A673 (cell line): ENCODE results near the gene NFXL1. TPM values are rescaled to one million over a fixed set of nuclear protein-coding genes. Genes with fewer than 3 reads are reported as not detected.

Experiments used
- BruUV-seq: library from RNA; stranded (reverse); fragments of 400-500 nt; replicated peaks from 2 replicates; lab custom pipeline; 2021; lab: Mats Ljungman, UMichigan
- CTCF ChIA-PET: fragments of 300-600 bp; sonication (Branson Sonifier 250); formaldehyde crosslinking; loops from one replicate; lab custom pipeline; 2022; ENCODE audit warnings: antibody characterized with exemption; lab: Charles Lee
- POLR2A ChIA-PET: fragments of 300-600 bp; sonication (Branson Sonifier 250); formaldehyde crosslinking; loops from one replicate; lab custom pipeline; 2022; ENCODE audit warnings: antibody characterized with exemption; ENCODE audit not compliant: low non-redundant PET; lab: Charles Lee
- DNase-seq: peaks from one replicate; pipeline ENCODE4 v3.0.0-alpha.2; 2015; ENCODE audit warnings: low spot score
- H3K27ac ChIP-seq: fragments of 200-600 bp; sonication (generic); 2 replicates; pipeline ENCODE4 v1.5.1; 2016; ENCODE audit warnings: mixed run types, low read depth, mild to moderate bottlenecking, mixed read lengths, antibody characterized with exemption, low read length; ENCODE audit not compliant: poor library complexity, severe bottlenecking
- H3K27me3 ChIP-seq: fragments of 200-600 bp; sonication (generic); replicated peaks from 2 replicates; pipeline ENCODE4 v1.6.1; 2017; ENCODE audit warnings: mixed run types, low read depth, mild to moderate bottlenecking, mixed read lengths, antibody characterized with exemption, low read length; ENCODE audit not compliant: insufficient read depth, poor library complexity
- H3K36me3 ChIP-seq: fragments of 200-600 bp; sonication (generic); 2 replicates; pipeline ENCODE4 v1.6.1; 2016; ENCODE audit warnings: mixed run types, mild to moderate bottlenecking, mixed read lengths, antibody characterized with exemption, low read length; ENCODE audit not compliant: insufficient read depth, poor library complexity, severe bottlenecking
- H3K4me1 ChIP-seq: fragments of 200-600 bp; sonication (generic); 2 replicates; pipeline ENCODE4 v1.6.1; 2017; ENCODE audit warnings: mixed run types, mild to moderate bottlenecking, mixed read lengths, antibody characterized with exemption, low read length; ENCODE audit not compliant: insufficient read depth, poor library complexity, severe bottlenecking
- H3K4me3 ChIP-seq: fragments of 200-600 bp; sonication (generic); 2 replicates; pipeline ENCODE4 v1.5.1; 2016; ENCODE audit warnings: low read depth, mixed run types, mild to moderate bottlenecking, mixed read lengths, low read length; ENCODE audit not compliant: poor library complexity, severe bottlenecking
- H3K9me3 ChIP-seq: fragments of 200-600 bp; sonication (generic); 2 replicates; pipeline ENCODE4 v1.6.1; 2016; ENCODE audit warnings: mixed run types, low read depth, mild to moderate bottlenecking, mixed read lengths, antibody characterized with exemption, low read length; ENCODE audit not compliant: poor library complexity, severe bottlenecking
- EZH2 ChIP-seq: fragments of 200-600 bp; sonication (generic); IDR thresholded peaks from 2 replicates; pipeline ENCODE4 v1.6.1; 2017; ENCODE audit warnings: borderline replicate concordance, low read depth, mild to moderate bottlenecking, mixed read lengths, antibody characterized with exemption, low read length; ENCODE audit not compliant: poor library complexity, severe bottlenecking
- intact Hi-C: fragments of 100-400 bp; cut with micrococcal nuclease; formaldehyde crosslinking; loops from one replicate; pipeline ENCODE4 v1.10.0; 2022; ENCODE audit not compliant: unreplicated experiment
- total RNA-seq: library from RNA; stranded (reverse); gene quantifications from 2 replicates; pipeline ENCODE4 v1.2.3, GENCODE V29; 2021
- TF ChIP-seq, protein P1 (sequence below): fragments of 300-800, 200-600 bp; sonication (generic); conservative IDR thresholded peaks from 2 replicates; pipeline ENCODE4 v1.5.1; 2017; ENCODE audit warnings: low read depth, mild to moderate bottlenecking, antibody characterized with exemption, low read length, moderate library complexity, mixed read lengths

NFXL1 gene
- total RNA-seq, 1 experiment from 2014 or later = 12.1 TPM

DNA sequence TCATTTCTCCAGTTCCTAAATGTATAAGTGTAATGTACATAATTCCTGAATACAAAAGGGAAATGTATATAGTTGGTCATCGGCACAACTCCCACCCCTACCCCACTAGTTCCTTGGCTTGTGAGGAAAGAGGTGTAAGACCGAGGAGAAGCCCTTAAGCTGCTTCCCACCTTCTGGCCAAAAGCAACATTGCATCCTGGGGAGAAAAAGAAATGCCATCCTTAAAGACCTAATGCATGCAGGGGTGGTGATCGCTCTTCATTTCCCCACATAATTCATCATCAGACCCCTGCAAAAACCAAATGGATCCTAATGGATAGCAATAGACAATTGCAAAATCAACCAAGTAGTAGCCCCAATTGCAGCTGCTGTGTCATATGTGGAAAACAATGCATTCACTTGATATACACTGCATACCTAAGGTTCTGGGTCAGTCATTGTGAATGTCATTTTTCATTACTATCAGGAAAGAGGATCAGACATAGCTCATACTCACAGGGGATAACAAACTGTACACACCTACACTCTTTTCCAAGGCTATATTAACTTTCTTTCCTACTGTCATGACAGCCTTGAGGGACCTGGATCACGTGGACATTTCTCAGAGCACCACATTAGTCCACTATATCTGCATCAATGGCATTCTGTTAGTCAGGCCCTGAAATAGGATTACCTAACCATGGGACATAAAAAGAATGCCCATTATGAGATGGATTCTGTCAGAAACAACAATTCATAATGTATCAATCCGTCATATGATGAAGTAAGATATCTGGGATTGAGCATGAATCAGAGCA is 31.7 kb upstream of the NFXL1 start:
- H3K9me3 ChIP-seq = no peaks in the 10 kb centered on the region
- H3K27ac ChIP-seq = no peak overlapping the region
- TF ChIP-seq, protein P1, sequence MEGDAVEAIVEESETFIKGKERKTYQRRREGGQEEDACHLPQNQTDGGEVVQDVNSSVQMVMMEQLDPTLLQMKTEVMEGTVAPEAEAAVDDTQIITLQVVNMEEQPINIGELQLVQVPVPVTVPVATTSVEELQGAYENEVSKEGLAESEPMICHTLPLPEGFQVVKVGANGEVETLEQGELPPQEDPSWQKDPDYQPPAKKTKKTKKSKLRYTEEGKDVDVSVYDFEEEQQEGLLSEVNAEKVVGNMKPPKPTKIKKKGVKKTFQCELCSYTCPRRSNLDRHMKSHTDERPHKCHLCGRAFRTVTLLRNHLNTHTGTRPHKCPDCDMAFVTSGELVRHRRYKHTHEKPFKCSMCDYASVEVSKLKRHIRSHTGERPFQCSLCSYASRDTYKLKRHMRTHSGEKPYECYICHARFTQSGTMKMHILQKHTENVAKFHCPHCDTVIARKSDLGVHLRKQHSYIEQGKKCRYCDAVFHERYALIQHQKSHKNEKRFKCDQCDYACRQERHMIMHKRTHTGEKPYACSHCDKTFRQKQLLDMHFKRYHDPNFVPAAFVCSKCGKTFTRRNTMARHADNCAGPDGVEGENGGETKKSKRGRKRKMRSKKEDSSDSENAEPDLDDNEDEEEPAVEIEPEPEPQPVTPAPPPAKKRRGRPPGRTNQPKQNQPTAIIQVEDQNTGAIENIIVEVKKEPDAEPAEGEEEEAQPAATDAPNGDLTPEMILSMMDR = no peak
- no peak for TF ChIP-seq EZH2
- ChIA-PET POLR2A (no interaction called here), CTCF (no interaction called here)
- BruUV-seq = no TSS peak
- no peaks in the 10 kb centered on the region for H3K36me3 ChIP-seq
- DNase-seq = no peak
- intact Hi-C loops = no loop called here
- H3K4me1 ChIP-seq = no peaks in the 10 kb centered on the region
- no peaks in the 10 kb centered on the region for H3K27me3 ChIP-seq
- H3K4me3 ChIP-seq = no peak overlapping the region

DNA sequence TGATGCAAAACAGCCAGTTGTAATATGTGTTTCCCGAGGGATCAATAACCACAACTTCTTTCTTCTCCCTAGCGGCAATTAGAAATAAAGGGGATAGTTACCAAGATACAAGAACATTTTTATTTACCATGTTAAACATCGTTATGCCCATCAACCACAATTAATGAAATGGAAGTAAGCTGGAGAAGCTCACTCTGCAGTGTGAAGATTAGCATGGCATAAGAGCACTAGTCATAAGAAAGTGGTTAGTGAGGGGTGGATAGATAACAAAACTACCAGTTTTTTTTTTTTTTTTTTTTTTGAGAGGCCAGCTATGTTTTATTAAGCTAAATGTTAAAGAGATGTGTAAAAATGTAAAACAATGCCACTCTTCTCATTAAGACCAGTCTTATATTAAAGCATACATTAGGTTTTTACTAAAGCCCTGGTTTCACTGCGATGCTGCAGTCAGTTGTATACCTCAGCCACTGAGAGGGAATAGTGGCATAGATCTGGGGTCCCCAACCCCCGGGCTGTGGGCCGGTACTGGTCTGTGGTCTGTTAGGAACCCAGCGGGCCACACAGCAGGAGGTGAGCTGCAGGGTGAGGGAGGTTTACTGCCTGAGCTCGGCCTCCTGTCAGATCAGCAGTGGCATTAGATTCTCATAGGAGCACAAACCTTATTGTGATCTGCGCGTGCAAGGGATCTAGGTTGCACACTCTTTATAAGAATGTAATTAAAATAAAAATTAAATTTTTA is 27.9 kb upstream of the NFXL1 start:
- intact Hi-C loops = no loop called here
- POLR2A ChIA-PET = no interaction called here
- DNase-seq = no peak

DNA sequence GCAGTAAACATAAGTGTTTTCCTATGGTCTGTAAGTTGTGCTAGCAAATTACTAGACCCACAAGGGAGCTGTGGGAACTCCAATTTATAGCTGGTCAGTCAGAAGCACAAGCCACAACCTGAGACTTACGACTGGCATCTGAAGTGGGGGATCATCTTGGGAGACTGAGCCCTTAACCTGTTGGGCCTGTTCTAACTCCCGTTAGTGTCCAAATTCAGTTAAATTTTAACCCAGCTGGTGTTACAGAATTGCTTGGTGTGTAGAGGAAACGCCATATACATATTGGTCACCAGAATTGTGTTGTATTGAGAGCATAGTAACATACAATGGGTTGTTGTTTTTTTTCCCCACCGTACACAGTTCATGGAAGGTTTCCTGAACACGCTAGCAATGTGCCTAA is 25.1 kb upstream of the NFXL1 start:
- CTCF ChIA-PET = no interaction called here
- no peak for DNase-seq
- Histone ChIP-seq H3K36me3 (no peaks in the 10 kb centered on the region), H3K27ac (no peak overlapping the region), H3K4me3 (no peak overlapping the region), H3K9me3 (no peaks in the 10 kb centered on the region), H3K4me1 (no peaks in the 10 kb centered on the region), H3K27me3 (peaks cover 7% of the 10 kb centered on the region)
- POLR2A ChIA-PET = no interaction called here
- no peak for TF ChIP-seq EZH2
- TF ChIP-seq, protein P1 = no peak
- intact Hi-C loops = loop anchor here (10.0 kb wide), 1 partner anchor 995 kb away; no protein-coding TSS in a partner anchor
- BruUV-seq = no TSS peak

More for the DNA sequence above, 27.9 kb upstream of the NFXL1 start:
- CTCF ChIA-PET = no interaction called here
- BruUV-seq = no TSS peak
- TF ChIP-seq EZH2 = no peak
- TF ChIP-seq, protein P1 = no peak
- no peaks in the 10 kb centered on the region for H3K4me1 ChIP-seq
- H3K27ac ChIP-seq = no peak overlapping the region
- no peak overlapping the region for H3K4me3 ChIP-seq
- H3K9me3 ChIP-seq = no peaks in the 10 kb centered on the region
- peaks cover 7% of the 10 kb centered on the region for H3K27me3 ChIP-seq
- H3K36me3 ChIP-seq = no peaks in the 10 kb centered on the region
